ENCODE results near the gene MSH3.

MSH3 gene

DNA sequence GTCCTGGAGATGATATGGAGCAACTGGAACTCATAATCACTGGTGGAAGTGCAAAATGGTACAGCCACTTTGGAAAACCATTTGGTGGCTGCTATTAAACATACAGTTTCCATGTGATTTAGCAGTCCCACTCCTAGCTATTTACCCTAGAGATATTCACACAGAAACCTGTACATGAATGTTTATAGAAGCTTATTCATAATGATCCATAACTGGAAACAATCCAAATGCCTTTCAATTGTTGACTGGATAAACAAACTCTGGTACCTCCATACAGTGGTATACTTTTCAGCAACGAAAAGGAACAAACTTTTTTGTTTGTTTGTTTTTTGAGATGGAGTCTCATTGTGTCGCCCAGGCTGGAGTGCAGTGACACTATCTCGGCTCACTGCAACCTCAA is 258.0 kb downstream of the MSH3 start:
- DNase-seq (ENCODE audit: low spot score) = no peak

DNA sequence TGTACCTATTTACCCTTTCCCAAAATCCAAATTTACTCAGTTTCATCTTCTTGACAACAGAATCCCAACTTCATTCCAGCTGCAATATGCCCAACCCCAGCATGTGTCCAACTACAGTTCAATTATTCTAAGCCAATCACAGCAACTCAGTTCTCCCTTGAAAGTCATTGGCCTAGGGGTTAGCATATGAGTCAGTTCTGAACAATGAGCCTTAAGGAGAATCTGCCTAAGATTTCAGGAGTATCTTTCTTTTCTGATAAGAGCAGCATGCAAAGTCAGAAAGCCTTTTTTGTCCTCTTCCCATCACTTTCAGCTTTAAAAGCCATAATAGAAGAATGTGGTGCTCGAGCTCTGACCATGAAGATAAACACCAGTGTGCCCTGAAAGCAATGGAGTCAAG is 261.3 kb downstream of the MSH3 start:
- DNase-seq (ENCODE audit: low spot score) = no peak

DNA sequence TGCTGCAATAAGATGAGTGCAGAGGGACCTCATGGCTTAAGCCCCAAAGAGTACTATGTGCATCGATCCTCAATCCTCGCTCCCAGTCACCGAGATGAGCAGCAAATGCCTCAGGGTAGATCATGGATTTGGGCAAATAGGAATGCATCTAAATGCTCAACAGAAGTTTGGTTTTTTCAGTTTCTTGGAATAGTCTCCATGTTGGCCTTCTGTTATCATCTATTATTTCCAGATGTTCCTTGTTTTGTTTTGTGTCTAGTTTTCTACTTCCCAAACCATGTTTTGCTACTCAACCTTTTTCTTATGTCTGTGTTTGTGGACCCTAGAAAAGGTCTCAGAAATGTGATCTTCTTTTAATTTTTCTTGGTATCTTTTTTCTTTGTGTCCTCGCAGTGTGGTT is 262.2 kb downstream of the MSH3 start:
- DNase-seq (ENCODE audit: low spot score) = no peak

DNA sequence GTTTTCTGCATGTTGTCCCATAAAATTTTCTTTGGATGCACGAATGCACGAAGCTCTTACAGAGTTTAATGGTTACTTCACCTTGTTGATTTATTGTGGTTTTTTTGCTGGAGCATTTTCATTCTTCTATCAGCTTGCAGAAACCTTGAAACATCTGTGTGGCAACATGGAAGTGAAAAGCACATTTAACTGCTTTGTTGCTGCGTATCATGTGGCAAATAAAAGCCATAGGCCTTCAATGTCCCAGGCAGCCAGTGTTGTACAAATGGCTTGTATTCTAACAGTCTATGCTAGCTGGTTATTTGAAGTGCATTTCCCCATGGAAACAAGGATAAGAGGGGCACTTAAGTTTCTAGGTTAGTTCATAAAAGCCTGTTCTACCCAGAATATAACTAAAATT is 263.2 kb downstream of the MSH3 start:
- DNase-seq (ENCODE audit: low spot score) = no peak

DNA sequence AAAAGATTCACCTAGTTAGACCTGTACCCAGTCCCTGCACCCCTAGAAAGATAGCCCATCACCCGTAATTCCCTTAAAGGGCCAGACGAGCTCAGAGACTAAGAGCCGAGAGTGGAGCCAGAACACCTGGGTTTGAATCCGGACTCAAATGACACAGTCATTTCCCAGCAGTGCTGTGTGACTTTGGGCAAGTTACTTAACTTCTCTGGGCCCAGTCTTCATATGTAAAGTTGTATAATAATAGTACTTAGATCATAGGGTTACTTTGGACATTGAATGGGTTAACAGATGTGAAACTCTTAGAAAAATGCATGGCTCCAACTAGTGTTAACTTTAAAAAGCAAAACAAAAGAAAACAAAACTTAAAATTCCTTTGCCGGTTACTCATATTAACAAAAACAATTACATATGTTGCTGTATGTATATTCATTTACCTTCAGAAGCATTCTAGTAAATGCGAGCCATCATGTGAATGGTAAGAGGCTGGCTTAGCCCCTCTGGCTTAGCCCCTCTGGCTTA is 265.3 kb downstream of the MSH3 start:
- no peak for DNase-seq (ENCODE audit: low spot score)

DNA sequence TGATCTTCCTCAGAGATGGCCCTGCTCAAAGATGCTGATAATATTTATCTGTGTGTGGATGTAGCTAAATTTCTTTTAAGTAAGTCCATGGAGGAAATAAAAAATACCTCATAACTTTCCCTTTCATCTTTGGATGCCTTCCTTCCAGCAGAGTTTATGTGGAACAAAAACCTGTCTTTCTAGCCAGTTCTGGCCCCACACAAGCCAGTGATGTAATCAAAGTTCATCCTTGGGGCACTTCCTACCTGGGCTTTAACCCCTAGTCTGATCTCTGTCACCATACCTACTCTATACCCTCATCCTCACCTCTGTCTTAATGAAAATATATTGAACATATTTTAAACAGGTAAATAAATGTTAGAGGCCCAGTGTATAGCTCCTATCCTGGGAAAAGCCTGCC is 265.9 kb downstream of the MSH3 start:
- DNase-seq (ENCODE audit: low spot score) = no peak

DNA sequence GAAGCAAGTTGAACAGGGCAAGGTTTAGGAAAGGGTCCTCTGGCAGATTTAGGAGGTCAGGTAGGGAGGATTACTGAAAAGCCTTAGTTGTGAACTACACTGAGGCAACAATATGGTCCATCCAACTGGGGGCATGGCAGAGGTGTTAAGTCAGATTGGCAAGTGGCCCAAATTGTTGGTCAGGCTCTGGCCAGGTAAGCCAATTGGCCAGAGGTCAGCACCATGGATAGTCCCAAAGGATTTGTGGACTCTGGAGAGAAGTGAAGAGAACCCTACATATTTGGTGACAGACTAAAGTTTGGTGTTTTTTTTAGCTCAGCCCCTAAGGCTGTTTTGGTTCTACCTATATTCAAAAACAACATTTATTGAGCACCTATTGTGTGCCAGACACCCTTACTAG is 266.6 kb downstream of the MSH3 start:
- no peak for DNase-seq (ENCODE audit: low spot score)

DNA sequence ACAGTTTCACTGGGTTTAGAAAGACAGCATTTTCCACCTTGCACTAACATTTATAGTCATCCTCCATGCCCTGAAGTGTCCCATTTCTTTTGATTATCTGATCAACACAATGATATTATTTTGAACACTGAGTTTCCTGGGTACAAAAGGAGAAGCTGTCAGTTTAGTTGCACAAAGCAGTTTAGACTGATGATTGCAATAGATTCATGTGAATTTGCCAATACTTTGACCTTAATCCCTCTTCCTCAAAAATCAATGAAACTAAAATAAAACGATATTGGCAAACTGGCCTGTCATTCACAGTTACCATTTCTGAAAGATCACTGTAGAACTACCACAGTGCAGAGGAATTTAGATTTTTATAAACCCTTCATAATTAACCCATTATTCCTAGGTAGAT is 271.5 kb downstream of the MSH3 start:
- DNase-seq (ENCODE audit: low spot score) = no peak
